ENCODE measurements around the gene PIGW.

GRCh38 chr17:36583787-36584186 is 49.0 kb downstream of the PIGW start:
- TF ChIP-seq POLR2A (IDR thresholded peaks at IDR 0.05; ENCODE audit: low read depth, low read length) (no peak), CHD4 (IDR thresholded peaks at IDR 0.05) (no peak), RAD51 (IDR thresholded peaks at IDR 0.05) (no peak)
